HepG2 (cell line): ENCODE data around the gene ZPR1. TPM values are rescaled to one million over a fixed set of nuclear protein-coding genes. Genes with fewer than 3 reads are reported as not detected.

ENCODE experiments used
- IRF2 ChIP-seq: IDR thresholded peaks from 2 replicates; pipeline ENCODE4 v1.6.1; 2018; ENCODE audit warnings: missing genetic modification reagents, missing compliant biosample characterization
- NFYC ChIP-seq: IDR thresholded peaks from 2 replicates; pipeline ENCODE4 v1.6.1; 2016; ENCODE audit warnings: missing genetic modification reagents, missing compliant biosample characterization
- POLR2AphosphoS5 ChIP-seq: IDR thresholded peaks from 2 replicates; pipeline ENCODE4 v1.6.1; 2012; ENCODE audit warnings: low read depth, low read length
- PTBP1 ChIP-seq: fragments of 200-400 bp; formaldehyde crosslinking; IDR thresholded peaks from 2 replicates; pipeline ENCODE4 v1.6.1; 2018; ENCODE audit warnings: low read length, low read depth; ENCODE audit not compliant: poor library complexity, severe bottlenecking
- SALL2 ChIP-seq: sonication (generic); formaldehyde crosslinking; IDR thresholded peaks from 2 replicates; pipeline ENCODE4 v1.8.1; 2023; ENCODE audit warnings: mild to moderate bottlenecking, missing genetic modification reagents, inconsistent platforms
- ZBTB10 ChIP-seq: sonication (generic); formaldehyde crosslinking; IDR thresholded peaks from 2 replicates; pipeline ENCODE4 v1.4.0; 2020; ENCODE audit warnings: missing genetic modification reagents, borderline replicate concordance
- ZNF136 ChIP-seq: sonication (generic); formaldehyde crosslinking; IDR thresholded peaks from 2 replicates; pipeline ENCODE4 v1.8.1; 2022; ENCODE audit warnings: low read depth, mild to moderate bottlenecking, moderate library complexity, missing genetic modification reagents
- ZNF138 ChIP-seq: sonication (generic); formaldehyde crosslinking; IDR thresholded peaks from 2 replicates; pipeline ENCODE4 v1.5.0; 2020; ENCODE audit warnings: mild to moderate bottlenecking, low read depth, missing genetic modification reagents
- ZNF350 ChIP-seq: sonication (generic); formaldehyde crosslinking; IDR thresholded peaks from 2 replicates; pipeline ENCODE4 v1.4.0; 2020; ENCODE audit warnings: mild to moderate bottlenecking, low read depth, missing genetic modification reagents, borderline replicate concordance
- ZNF530 ChIP-seq: sonication (generic); formaldehyde crosslinking; IDR thresholded peaks from 2 replicates; pipeline ENCODE4 v1.5.0; 2020; ENCODE audit warnings: low read depth, mild to moderate bottlenecking, missing genetic modification reagents
- ZNF652 ChIP-seq: IDR thresholded peaks from 2 replicates; pipeline ENCODE4 v1.6.1; 2016; ENCODE audit warnings: low read depth, borderline replicate concordance
- ZNF800 ChIP-seq: sonication (generic); formaldehyde crosslinking; IDR thresholded peaks from 2 replicates; pipeline ENCODE4 v1.4.0; 2020; ENCODE audit warnings: missing genetic modification reagents
- polyA plus RNA-seq, 8 experiments: library from polyadenylated mRNA; depleted of rRNA in 3 of 8; stranded (reverse) in 7 of 8; unstranded in 1 of 8; fragments of >200 nt; fragmentation: Illumina TruSeq in 4 of 8; extraction: Trizol in 4 of 8; gene quantifications; 2 replicates each; pipeline versions ENCODE4 v1.2.1 to v1.2.3, GENCODE V29; 2011 to 2016; ENCODE audit warnings: low read depth in 4 of 8, missing spikeins in 1 of 8, mixed read lengths in 1 of 8; ENCODE audit not compliant: insufficient read depth in 1 of 8
- total RNA-seq, 5 experiments: library from RNA; depleted of rRNA; stranded (reverse); fragments of >200 nt; fragmentation: Illumina TruSeq; extraction: Trizol; gene quantifications; 2 replicates each; pipeline ENCODE4 v1.2.3, GENCODE V29; 2016; ENCODE audit warnings: low read depth in 1 of 5
- TF ChIP-seq, protein P1 (sequence below): sonication (generic); formaldehyde crosslinking; IDR thresholded peaks from 2 replicates; pipeline ENCODE4 v1.9.0; 2022; ENCODE audit warnings: missing genetic modification reagents, mild to moderate bottlenecking, borderline replicate concordance
- TF ChIP-seq, protein P2 (sequence below): sonication (generic); formaldehyde crosslinking; IDR thresholded peaks from 2 replicates; pipeline ENCODE4 v1.5.1; 2020; ENCODE audit warnings: missing genetic modification reagents, mild to moderate bottlenecking, borderline replicate concordance
- TF ChIP-seq, protein P3 (sequence below): sonication (generic); formaldehyde crosslinking; IDR thresholded peaks from 2 replicates; pipeline ENCODE4 v1.8.0; 2022; ENCODE audit warnings: low read depth, missing genetic modification reagents

The ZPR1 gene
- total and polyA plus RNA-seq, 2 of the 13 experiments (the other 11 are each of a cell fraction or from before 2014, with no cell fraction given), result 40.0 to 79.3 TPM

DNA sequence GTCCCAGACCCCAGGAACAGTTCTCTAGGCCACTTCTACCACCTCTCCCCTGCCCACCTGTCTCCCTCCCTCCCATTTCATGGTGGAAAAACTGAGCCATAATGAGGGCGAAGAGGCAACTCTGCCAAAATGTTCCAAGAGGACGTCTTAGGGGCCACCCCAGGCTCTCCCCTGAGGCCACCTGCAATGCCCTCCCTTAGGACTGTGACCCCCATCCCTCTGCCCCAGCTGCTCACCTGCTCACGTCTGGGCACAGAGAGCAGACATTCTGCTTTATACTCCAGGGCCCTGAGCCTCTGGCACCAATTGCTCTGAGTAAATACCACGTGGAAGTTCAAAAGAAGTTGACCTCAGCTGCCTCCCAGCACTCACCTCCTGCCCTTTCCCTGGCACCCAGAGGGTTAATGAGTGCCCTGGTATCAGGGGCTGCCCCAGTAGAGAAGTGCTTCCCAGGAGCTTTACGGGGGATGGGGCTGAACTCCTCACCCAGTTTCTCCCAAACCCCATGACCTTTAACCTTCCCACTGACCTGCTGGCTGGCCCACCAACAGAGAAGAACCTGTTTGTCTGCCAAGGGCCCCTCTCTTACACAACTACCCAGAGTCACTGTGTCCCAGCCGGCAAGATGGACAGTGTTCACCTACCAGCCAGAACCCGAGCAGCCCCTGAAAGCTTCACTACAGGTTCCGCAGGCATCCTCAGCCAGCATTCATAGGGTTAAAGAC is 4.5 kb upstream of the ZPR1 start (continued):
- no peak for TF ChIP-seq IRF2
- TF ChIP-seq ZNF350, result 0 out of 2 replicates have a peak, but pooled peaks have one; percentile 59
- TF ChIP-seq ZNF138 (CRISPR knock-in tag), result peak; percentile 66; the same call in 1 of the 2 replicates
- no peak for TF ChIP-seq NFYC (CRISPR knock-in tag)
- TF ChIP-seq SALL2, result no peak
- TF ChIP-seq, protein P1, sequence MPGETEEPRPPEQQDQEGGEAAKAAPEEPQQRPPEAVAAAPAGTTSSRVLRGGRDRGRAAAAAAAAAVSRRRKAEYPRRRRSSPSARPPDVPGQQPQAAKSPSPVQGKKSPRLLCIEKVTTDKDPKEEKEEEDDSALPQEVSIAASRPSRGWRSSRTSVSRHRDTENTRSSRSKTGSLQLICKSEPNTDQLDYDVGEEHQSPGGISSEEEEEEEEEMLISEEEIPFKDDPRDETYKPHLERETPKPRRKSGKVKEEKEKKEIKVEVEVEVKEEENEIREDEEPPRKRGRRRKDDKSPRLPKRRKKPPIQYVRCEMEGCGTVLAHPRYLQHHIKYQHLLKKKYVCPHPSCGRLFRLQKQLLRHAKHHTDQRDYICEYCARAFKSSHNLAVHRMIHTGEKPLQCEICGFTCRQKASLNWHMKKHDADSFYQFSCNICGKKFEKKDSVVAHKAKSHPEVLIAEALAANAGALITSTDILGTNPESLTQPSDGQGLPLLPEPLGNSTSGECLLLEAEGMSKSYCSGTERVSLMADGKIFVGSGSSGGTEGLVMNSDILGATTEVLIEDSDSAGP, result peak; percentile 31; the same call in 1 of the 2 replicates
- TF ChIP-seq, protein P2, sequence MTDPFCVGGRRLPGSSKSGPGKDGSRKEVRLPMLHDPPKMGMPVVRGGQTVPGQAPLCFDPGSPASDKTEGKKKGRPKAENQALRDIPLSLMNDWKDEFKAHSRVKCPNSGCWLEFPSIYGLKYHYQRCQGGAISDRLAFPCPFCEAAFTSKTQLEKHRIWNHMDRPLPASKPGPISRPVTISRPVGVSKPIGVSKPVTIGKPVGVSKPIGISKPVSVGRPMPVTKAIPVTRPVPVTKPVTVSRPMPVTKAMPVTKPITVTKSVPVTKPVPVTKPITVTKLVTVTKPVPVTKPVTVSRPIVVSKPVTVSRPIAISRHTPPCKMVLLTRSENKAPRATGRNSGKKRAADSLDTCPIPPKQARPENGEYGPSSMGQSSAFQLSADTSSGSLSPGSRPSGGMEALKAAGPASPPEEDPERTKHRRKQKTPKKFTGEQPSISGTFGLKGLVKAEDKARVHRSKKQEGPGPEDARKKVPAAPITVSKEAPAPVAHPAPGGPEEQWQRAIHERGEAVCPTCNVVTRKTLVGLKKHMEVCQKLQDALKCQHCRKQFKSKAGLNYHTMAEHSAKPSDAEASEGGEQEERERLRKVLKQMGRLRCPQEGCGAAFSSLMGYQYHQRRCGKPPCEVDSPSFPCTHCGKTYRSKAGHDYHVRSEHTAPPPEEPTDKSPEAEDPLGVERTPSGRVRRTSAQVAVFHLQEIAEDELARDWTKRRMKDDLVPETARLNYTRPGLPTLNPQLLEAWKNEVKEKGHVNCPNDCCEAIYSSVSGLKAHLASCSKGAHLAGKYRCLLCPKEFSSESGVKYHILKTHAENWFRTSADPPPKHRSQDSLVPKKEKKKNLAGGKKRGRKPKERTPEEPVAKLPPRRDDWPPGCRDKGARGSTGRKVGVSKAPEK (CRISPR knock-in tag), result peak; percentile 62; the same call in 1 of the 2 replicates
- no peak for TF ChIP-seq ZNF800 (CRISPR knock-in tag)
- peak; percentile 83 for TF ChIP-seq POLR2AphosphoS5
- TF ChIP-seq, protein P3, sequence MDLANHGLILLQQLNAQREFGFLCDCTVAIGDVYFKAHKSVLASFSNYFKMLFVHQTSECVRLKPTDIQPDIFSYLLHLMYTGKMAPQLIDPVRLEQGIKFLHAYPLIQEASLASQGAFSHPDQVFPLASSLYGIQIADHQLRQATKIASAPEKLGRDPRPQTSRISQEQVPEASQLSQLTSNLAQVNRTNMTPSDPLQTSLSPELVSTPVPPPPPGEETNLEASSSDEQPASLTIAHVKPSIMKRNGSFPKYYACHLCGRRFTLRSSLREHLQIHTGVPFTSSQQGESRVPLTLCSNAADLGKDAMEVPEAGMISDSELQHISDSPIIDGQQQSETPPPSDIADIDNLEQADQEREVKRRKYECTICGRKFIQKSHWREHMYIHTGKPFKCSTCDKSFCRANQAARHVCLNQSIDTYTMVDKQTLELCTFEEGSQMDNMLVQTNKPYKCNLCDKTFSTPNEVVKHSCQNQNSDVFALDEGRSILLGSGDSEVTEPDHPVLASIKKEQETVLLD (CRISPR knock-in tag), result no peak
- peak; percentile 98 for TF ChIP-seq ZNF652 (CRISPR knock-in tag)
- TF ChIP-seq PTBP1, result no peak
- TF ChIP-seq ZBTB10 (CRISPR knock-in tag), result peak; percentile 85; the same call in 1 of the 2 replicates
- TF ChIP-seq ZNF136 (CRISPR knock-in tag), result no peak
- TF ChIP-seq ZNF530, result no peak
